ENCODE results near the gene KLF14. TPM values are rescaled to one million over a fixed set of nuclear protein-coding genes. Genes with fewer than 3 reads are reported as not detected.
A peak's percentile ranks its signal among the peaks of the same experiment; 100 is the strongest.

Gene KLF14
- total RNA-seq, 1 donor from 2014 or later: not detected

DNA sequence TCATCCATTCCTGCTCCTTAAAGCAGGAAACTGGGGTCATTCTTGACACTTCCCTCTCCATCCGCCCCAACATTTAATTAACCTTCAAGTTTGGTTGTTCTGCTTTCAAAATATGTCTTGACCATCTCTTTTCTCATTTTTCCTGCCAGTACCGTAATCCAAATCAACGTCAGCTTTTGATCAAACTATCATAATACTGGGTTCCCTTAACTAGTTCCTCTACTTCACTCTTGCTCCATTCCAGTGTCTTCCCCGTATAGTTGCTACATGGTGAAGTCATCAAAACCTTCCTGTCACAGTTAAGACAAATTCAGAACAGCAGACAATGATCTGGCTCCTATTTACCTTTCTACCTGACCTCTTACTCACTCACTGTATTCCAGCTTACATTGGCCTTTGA is 6.6 kb upstream of the KLF14 start:
- no peak for DNase-seq (ENCODE audit: low spot score)
- peaks cover 33% of the 10 kb centered on the region for H3K27me3 Mint-ChIP-seq (ENCODE audit: low read depth)
- intact Hi-C loops (cut with micrococcal nuclease): no loop called here
- no peaks in the 10 kb centered on the region for H3K36me3 Mint-ChIP-seq (ENCODE audit: low read depth)
- H3K4me3 Mint-ChIP-seq (ENCODE audit: low read depth): no peak overlapping the region
- no peak overlapping the region for H3K27ac Mint-ChIP-seq
- no peaks in the 10 kb centered on the region for H3K4me1 Mint-ChIP-seq (ENCODE audit: low read depth)
- H3K9me3 Mint-ChIP-seq: no peaks in the 10 kb centered on the region

GRCh38 chr7:130736298-130736900 is 2.4 kb upstream of the KLF14 start:
- peaks cover 7% of the 10 kb centered on the region for H3K4me1 Mint-ChIP-seq (ENCODE audit: low read depth)
- H3K27ac Mint-ChIP-seq: no peak overlapping the region
- DNase-seq (ENCODE audit: low spot score): no peak
- H3K27me3 Mint-ChIP-seq (ENCODE audit: low read depth): peaks cover 53% of the 10 kb centered on the region
- H3K4me3 Mint-ChIP-seq (ENCODE audit: low read depth): no peak overlapping the region
- peaks cover 10% of the 10 kb centered on the region for H3K9me3 Mint-ChIP-seq
- intact Hi-C loops (cut with micrococcal nuclease): loop anchor here (5.0 to 10.0 kb wide), 2 partner anchors 664 to 952 kb away; partner anchors contain the start of gene KLHDC10
- peaks cover 4% of the 10 kb centered on the region for H3K36me3 Mint-ChIP-seq (ENCODE audit: low read depth)

DNA sequence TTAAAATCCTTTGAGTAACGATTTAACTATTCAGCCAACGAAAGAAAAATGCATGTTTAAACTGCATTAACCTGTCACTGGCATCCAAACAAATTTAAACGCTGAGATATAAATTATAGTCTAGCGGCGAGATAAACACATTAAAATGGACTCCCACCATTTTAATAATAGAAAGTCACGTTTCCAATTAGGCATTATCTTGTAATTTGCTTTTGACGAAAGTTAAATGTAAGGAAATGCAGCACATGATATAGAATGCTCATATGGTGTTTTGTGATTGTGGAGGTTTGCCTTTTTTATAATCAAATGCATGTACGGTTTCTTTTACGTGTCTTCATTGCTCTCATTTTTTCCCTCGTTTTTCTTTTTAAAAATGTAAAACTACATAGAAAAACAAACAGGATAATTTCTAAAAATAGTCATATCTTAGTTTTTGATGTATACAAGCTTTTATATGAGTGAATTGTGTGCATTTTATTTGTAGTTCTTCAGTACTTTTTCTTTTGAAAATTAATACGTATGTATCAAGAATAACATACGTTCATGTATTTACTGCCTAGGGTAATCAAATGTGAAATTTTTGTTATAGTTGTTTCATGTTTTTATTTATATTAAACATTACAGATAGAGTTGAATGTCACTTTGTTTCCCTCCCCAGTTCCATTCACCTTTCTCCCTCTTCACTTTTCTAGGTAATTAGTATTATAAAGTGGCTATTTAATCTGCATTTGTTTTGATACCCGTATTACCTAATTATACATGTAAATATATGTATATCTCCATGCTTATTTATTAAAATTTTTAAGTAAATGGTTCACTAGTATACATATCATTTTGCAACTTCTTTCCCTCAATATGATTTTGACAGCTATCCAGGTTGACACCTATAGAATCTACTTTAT is 1.1 kb upstream of the KLF14 start:
- Mint-ChIP-seq H3K27ac (no peak overlapping the region), H3K4me1 (ENCODE audit: low read depth) (peaks cover 7% of the 10 kb centered on the region), H3K9me3 (peaks cover 10% of the 10 kb centered on the region), H3K4me3 (ENCODE audit: low read depth) (peak overlapping the region; percentile 81), H3K36me3 (ENCODE audit: low read depth) (peaks cover 4% of the 10 kb centered on the region), H3K27me3 (ENCODE audit: low read depth) (peaks cover 66% of the 10 kb centered on the region)
- DNase-seq (ENCODE audit: low spot score): no peak
- intact Hi-C loops (cut with micrococcal nuclease): loop anchor here (5.0 to 10.0 kb wide), 2 partner anchors 663 to 950 kb away; partner anchors contain the start of gene KLHDC10

DNA sequence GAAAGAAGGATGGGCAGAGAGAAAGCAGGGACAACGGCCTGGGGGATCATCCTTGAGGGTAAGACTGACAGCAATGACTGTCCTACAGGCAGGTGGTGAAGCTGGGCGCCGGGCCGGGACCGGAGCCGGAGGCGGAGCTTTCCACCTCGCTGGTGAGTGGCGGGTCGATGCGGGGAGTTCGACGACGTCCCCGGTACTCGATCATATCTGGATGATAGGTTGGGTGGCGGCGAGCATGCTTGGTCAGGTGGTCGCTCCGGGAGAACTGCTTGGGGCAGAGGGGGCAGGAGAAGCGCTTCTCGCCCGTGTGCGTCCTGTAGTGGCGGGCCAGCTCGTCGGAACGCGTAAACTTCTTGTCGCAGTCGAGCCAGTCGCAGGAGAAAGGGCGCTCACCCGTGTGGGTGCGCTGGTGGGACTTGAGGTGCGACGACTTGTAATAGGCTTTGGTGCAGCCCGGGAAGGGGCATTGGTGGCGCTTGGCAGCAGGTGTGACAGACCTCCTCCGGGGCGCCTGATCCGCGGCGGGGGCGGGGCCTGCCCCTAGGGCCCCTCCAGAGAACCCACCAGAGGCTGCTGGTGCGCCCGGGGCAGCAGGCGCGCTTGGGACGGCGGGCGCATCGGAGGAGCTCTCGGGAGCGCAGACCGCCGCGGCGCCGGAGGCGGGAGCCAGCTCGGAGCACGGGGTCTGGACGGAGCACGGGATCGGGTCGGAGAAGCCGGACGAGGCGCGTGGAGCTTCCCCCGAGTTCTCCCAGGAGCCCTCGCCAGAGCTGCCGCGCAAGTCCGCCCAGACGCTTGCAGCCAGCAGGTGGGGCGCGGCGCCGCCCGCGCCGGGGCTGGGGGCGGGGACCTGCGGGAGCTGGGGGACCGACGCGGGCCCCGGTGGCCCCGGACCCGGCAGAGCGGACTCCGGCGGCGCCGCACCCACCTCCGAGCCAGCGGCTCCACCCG is 752 bp downstream of the KLF14 start:
- H3K9me3 Mint-ChIP-seq: peaks cover 10% of the 10 kb centered on the region
- no peak for DNase-seq (ENCODE audit: low spot score)
- peak overlapping the region; percentile 65 for H3K4me3 Mint-ChIP-seq (ENCODE audit: low read depth)
- peaks cover 78% of the 10 kb centered on the region for H3K27me3 Mint-ChIP-seq (ENCODE audit: low read depth)
- intact Hi-C loops (cut with micrococcal nuclease): loop anchor here (10.0 kb wide), 1 partner anchor 948 kb away; no protein-coding TSS in a partner anchor
- no peak overlapping the region for H3K27ac Mint-ChIP-seq
- peaks cover 4% of the 10 kb centered on the region for H3K36me3 Mint-ChIP-seq (ENCODE audit: low read depth)
- H3K4me1 Mint-ChIP-seq (ENCODE audit: low read depth): peaks cover 7% of the 10 kb centered on the region

DNA sequence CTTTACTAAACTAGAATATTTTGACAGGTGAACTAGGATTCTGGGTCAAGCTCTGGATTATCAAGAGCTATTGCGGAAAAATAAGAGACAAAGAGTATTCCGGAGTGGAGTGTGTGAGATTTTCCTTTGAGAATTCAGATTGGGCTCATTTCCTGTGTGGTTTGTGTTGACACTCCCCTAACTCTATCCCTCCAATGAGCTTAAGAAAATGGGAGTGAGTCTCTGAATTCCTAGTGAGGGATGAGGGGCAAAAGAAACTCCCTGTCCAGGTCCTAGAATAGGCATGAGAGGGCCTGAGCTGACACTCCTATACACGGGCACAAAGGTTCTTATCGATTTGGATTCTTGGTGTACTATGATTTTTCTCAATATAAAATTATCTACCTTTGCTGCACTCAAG is 10.2 kb downstream of the KLF14 start:
- Mint-ChIP-seq H3K36me3 (ENCODE audit: low read depth) (no peaks in the 10 kb centered on the region), H3K4me1 (ENCODE audit: low read depth) (no peaks in the 10 kb centered on the region), H3K4me3 (ENCODE audit: low read depth) (no peak overlapping the region), H3K27ac (no peak overlapping the region), H3K9me3 (no peaks in the 10 kb centered on the region), H3K27me3 (ENCODE audit: low read depth) (peaks cover 32% of the 10 kb centered on the region)
- DNase-seq (ENCODE audit: low spot score): no peak
- intact Hi-C loops (cut with micrococcal nuclease): loop anchor here (5.0 kb wide), 1 partner anchor 236 kb away; no protein-coding TSS in a partner anchor

DNA sequence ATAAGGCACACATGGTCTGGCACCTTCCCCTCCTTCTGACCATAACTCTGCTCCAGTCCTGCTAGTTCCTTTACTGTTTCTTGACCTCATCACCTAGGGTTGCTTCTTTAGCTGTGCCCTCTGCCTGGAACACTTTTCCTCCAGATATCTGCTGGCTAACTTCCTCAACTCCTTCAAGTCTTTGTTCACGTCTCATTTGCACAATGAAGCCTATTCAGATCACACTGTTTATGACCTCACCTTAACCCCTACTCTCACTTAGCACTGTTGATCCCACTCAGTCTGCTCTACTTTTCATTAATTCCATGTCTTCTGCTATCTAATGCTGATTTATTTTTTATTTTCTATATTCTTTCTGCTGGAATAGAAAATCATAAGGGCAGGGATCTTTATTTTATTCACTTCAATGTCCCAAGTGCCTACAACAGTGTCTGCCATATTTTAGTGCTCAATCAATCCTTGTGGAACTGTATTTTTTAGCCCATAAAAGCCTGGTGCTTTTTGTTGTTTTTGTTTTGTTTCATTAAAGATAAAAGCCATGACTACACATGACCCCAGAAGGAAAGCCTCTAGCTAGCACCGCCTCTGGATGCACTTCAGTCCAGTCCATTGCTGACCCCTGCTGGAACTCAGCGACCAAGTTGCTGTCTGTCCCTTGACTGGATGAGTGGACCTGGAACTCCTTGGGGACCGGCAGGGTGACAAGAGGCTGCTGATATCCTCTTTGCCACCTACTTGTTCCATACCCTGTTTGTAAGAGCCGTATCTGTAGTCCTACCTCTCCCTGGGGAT is 12.3 kb downstream of the KLF14 start:
- Mint-ChIP-seq H3K4me1 (ENCODE audit: low read depth) (no peaks in the 10 kb centered on the region), H3K4me3 (ENCODE audit: low read depth) (no peak overlapping the region), H3K27ac (no peak overlapping the region), H3K36me3 (ENCODE audit: low read depth) (no peaks in the 10 kb centered on the region), H3K27me3 (ENCODE audit: low read depth) (peaks cover 18% of the 10 kb centered on the region), H3K9me3 (no peaks in the 10 kb centered on the region)
- intact Hi-C loops (cut with micrococcal nuclease): loop anchor here (5.0 kb wide), 1 partner anchor 234 kb away; no protein-coding TSS in a partner anchor
- DNase-seq (ENCODE audit: low spot score): no peak

DNA sequence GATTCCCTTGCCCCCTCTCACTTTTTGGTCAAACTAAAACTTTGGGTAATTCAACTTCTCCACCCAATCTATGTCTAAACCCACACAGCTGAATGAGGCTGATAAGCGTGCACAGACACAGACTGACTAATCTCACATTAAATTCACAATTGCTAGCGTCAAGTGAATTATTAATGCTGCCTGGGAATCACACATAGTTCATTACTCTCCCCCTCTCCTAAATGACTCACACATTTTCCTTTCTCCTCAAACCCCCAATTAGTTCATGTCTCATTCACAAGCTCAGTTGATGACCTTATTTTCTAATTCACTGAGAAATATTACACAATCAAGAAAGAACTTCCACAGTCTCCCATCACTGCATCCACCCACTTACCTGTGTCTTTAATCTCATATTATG is 14.5 kb downstream of the KLF14 start:
- H3K27me3 Mint-ChIP-seq (ENCODE audit: low read depth): peaks cover 12% of the 10 kb centered on the region
- no peaks in the 10 kb centered on the region for H3K4me1 Mint-ChIP-seq (ENCODE audit: low read depth)
- no peaks in the 10 kb centered on the region for H3K36me3 Mint-ChIP-seq (ENCODE audit: low read depth)
- no peak overlapping the region for H3K4me3 Mint-ChIP-seq (ENCODE audit: low read depth)
- no peaks in the 10 kb centered on the region for H3K9me3 Mint-ChIP-seq
- DNase-seq (ENCODE audit: low spot score): no peak
- no peak overlapping the region for H3K27ac Mint-ChIP-seq
- intact Hi-C loops (cut with micrococcal nuclease): no loop called here

- H3K27ac Mint-ChIP-seq: no peak overlapping the region
- no peaks in the 10 kb centered on the region for H3K36me3 Mint-ChIP-seq (ENCODE audit: low read depth)
- intact Hi-C loops (cut with micrococcal nuclease): no loop called here
- no peaks in the 10 kb centered on the region for H3K27me3 Mint-ChIP-seq (ENCODE audit: low read depth)
- H3K4me1 Mint-ChIP-seq (ENCODE audit: low read depth): no peaks in the 10 kb centered on the region
- no peaks in the 10 kb centered on the region for H3K9me3 Mint-ChIP-seq
- DNase-seq (ENCODE audit: low spot score): no peak
- no peak overlapping the region for H3K4me3 Mint-ChIP-seq (ENCODE audit: low read depth)
Measured at GRCh38 chr7:130712416-130712815, 21.6 kb downstream of the KLF14 start.

- Mint-ChIP-seq H3K27ac (no peak overlapping the region), H3K4me1 (ENCODE audit: low read depth) (no peaks in the 10 kb centered on the region), H3K36me3 (ENCODE audit: low read depth) (no peaks in the 10 kb centered on the region), H3K4me3 (ENCODE audit: low read depth) (no peak overlapping the region), H3K9me3 (peaks cover 14% of the 10 kb centered on the region), H3K27me3 (ENCODE audit: low read depth) (peaks cover 9% of the 10 kb centered on the region)
- no peak for DNase-seq (ENCODE audit: low spot score)
- intact Hi-C loops (cut with micrococcal nuclease): no loop called here
Measured at GRCh38 chr7:130708766-130709165, 25.2 kb downstream of the KLF14 start.

DNA sequence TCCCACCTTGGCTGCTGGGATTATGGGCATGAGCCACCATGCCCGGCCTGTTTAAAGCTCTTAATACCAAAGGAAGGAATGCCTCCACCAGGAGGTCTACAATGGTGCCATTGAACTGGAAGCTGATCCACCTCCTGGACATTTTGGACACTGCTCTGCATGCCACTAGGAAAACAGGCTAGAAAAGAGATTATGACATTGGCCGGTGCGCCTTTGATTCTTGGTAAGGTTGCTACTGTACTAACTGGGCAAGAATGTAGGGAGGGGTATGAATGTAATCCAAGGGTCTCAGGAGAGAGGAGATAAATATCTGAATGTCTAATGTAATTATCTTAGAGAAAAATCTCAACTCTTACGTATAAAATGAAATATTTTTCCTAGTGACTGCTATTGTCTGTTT is 26.0 kb downstream of the KLF14 start:
- Mint-ChIP-seq H3K4me3 (ENCODE audit: low read depth) (no peak overlapping the region), H3K36me3 (ENCODE audit: low read depth) (no peaks in the 10 kb centered on the region), H3K4me1 (ENCODE audit: low read depth) (no peaks in the 10 kb centered on the region), H3K27me3 (ENCODE audit: low read depth) (peaks cover 10% of the 10 kb centered on the region), H3K27ac (no peak overlapping the region), H3K9me3 (peaks cover 14% of the 10 kb centered on the region)
- no peak for DNase-seq (ENCODE audit: low spot score)
- intact Hi-C loops (cut with micrococcal nuclease): no loop called here

DNA sequence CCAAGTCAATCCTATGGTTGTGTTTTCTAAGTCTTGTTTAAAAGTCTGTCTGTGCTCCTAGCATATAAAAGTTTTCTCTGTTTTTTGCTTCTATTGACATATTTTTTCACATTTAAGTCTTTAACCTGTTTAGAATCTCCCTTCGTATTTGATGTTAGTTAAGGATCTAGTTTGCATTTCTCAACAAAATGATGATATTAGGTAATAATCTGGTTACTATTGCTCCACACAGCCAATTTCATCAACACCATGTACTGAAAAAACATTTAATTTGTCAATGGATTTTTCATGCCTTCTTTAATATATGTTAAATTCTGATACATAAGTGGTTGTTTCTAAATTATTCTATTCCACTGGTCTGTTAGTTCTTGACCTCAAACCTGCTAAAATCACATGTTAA is 30.2 kb downstream of the KLF14 start:
- Mint-ChIP-seq H3K27ac (no peak overlapping the region), H3K27me3 (ENCODE audit: low read depth) (peaks cover 15% of the 10 kb centered on the region), H3K4me3 (ENCODE audit: low read depth) (no peak overlapping the region), H3K4me1 (ENCODE audit: low read depth) (no peaks in the 10 kb centered on the region), H3K9me3 (peaks cover 14% of the 10 kb centered on the region), H3K36me3 (ENCODE audit: low read depth) (no peaks in the 10 kb centered on the region)
- DNase-seq (ENCODE audit: low spot score): no peak
- intact Hi-C loops (cut with micrococcal nuclease): no loop called here

GRCh38 chr7:130701650-130702049 is 32.4 kb downstream of the KLF14 start:
- Mint-ChIP-seq H3K4me1 (ENCODE audit: low read depth) (no peaks in the 10 kb centered on the region), H3K9me3 (peaks cover 8% of the 10 kb centered on the region), H3K27ac (no peak overlapping the region), H3K4me3 (ENCODE audit: low read depth) (no peak overlapping the region), H3K36me3 (ENCODE audit: low read depth) (no peaks in the 10 kb centered on the region), H3K27me3 (ENCODE audit: low read depth) (peaks cover 15% of the 10 kb centered on the region)
- DNase-seq (ENCODE audit: low spot score): no peak
- intact Hi-C loops (cut with micrococcal nuclease): no loop called here

Data from activated T-helper 2 cell treated with anti-CD3 and anti-CD28 coated beads, Interferon-gamma antibody, Interleukin-2, Interleukin-4, amounts not matched to agents 10 μg/mL and 5 μg/mL and 100 μg/mL, durations not matched to agents 14 hours and 24 hours and 36 hours (primary cell).